Left lung (tissue), 10 donors: ENCODE results near the gene BCAT1. TPM values are rescaled to one million over a fixed set of nuclear protein-coding genes. Genes with fewer than 3 reads are reported as not detected.

Source experiments
- ATAC-seq: fragments of 200-7000 bp; cut with Tn5 transposase; one replicate; pipeline ENCODE4 v1.9.1; 2020; ENCODE audit warnings: moderate library complexity
- DNase-seq, 4 donors: peaks; one replicate each; pipeline ENCODE4 v3.0.0-alpha.2; 2013 to 2020
- H3K27ac ChIP-seq, 2 donors: fragments of 200-600 bp; sonication (generic) in 1 of 2; one replicate each; pipeline versions ENCODE4 v1.5.0 to v1.8.0; 2020 to 2021
- H3K27me3 ChIP-seq, 2 donors: fragments of 200-600 bp; sonication (generic) in 1 of 2; one replicate each; pipeline versions ENCODE4 v1.5.0 to v1.8.0; 2020 to 2021
- H3K36me3 ChIP-seq, 2 donors: fragments of 200-600 bp; sonication (generic) in 1 of 2; one replicate each; pipeline versions ENCODE4 v1.5.0 to v1.8.0; 2020 to 2021
- H3K4me1 ChIP-seq, 2 donors: fragments of 200-600 bp; one replicate each; pipeline ENCODE4 v1.8.0; 2021
- H3K4me3 ChIP-seq, 2 donors: fragments of 200-600 bp; sonication (generic) in 1 of 2; one replicate each; pipeline versions ENCODE4 v1.5.0 to v1.8.0; 2020 to 2021; ENCODE audit warnings: mild to moderate bottlenecking in 1 of 2
- H3K9me3 ChIP-seq, 2 donors: fragments of 200-600 bp; sonication (generic) in 1 of 2; one replicate each; pipeline versions ENCODE4 v1.5.0 to v1.8.0; 2020 to 2021
- CTCF ChIP-seq, 2 donors: fragments of 200-600 bp; sonication (generic) in 1 of 2; IDR thresholded peaks; one replicate each; pipeline versions ENCODE4 v1.5.0 to v1.8.0; 2021; ENCODE audit warnings: antibody characterized with exemption in 2 of 2
- intact Hi-C, 2 donors: fragments of 100-400 bp; cut with DNase I; formaldehyde crosslinking; loops; one replicate each; pipeline versions ENCODE4 v1.11.2 to v1.14.2; 2022
- polyA plus RNA-seq, 6 donors: library from polyadenylated mRNA; unstranded; fragments of 120-200 nt; gene quantifications; one replicate each; pipeline ENCODE4 v1.2.1, GENCODE V29; 2013; ENCODE audit not compliant: insufficient read length in 6 of 6
- total RNA-seq, 2 donors: library from RNA; stranded (reverse); fragmentation: NEBNext Ultra II Directional; extraction: Animal tissue kit (Norgen Biotek cat#: 25700); gene quantifications; one replicate each; pipeline ENCODE4 v1.2.1, GENCODE V29; 2021
- donor health status: DM: no; HTN: yes; CAD: no.
- donor health status: DM: no; HTN: no; CAD: no.

BCAT1 gene
- total and polyA plus RNA-seq, 8 donors, result 29.3 to 131 (median 39.5) TPM

- Histone ChIP-seq H3K27me3 (no peaks in the 10 kb centered on the region), H3K36me3 (peaks cover 0 to 16% of the 10 kb centered on the region in 2 donors), H3K9me3 (no peaks in the 10 kb centered on the region), H3K27ac (no peak overlapping the region), H3K4me3 (no peak overlapping the region), H3K4me1 (no peaks in the 10 kb centered on the region)
- no peak for TF ChIP-seq CTCF (IDR thresholded peaks at IDR 0.05)
- DNase-seq (no peak), ATAC-seq (no peak)
- intact Hi-C loops, result no loop called here
These were observed 103.3 kb downstream of the BCAT1 start for GRCh38 chr12:24845615-24846014.

- Histone ChIP-seq H3K36me3 (peaks cover 0 to 9% of the 10 kb centered on the region in 2 donors), H3K9me3 (no peaks in the 10 kb centered on the region), H3K27ac (no peak overlapping the region), H3K27me3 (no peaks in the 10 kb centered on the region), H3K4me1 (peaks cover 12 to 23% of the 10 kb centered on the region in 2 donors), H3K4me3 (no peak overlapping the region)
- no peak for ATAC-seq
- intact Hi-C loops, result no loop called here
- TF ChIP-seq CTCF (IDR thresholded peaks at IDR 0.05), result no peak
- DNase-seq, result no peak
These were observed 108.7 kb downstream of the BCAT1 start for GRCh38 chr12:24840046-24840800.

GRCh38 chr12:24839268-24839791 lies 109.6 kb downstream of the BCAT1 start:
- Histone ChIP-seq H3K4me3 (no peak overlapping the region), H3K36me3 (peaks cover 0 to 9% of the 10 kb centered on the region in 2 donors), H3K27me3 (no peaks in the 10 kb centered on the region), H3K4me1 (peaks cover 12 to 23% of the 10 kb centered on the region in 2 donors), H3K27ac (no peak overlapping the region), H3K9me3 (no peaks in the 10 kb centered on the region)
- intact Hi-C loops, result no loop called here
- no peak for DNase-seq
- no peak for ATAC-seq
- no peak for TF ChIP-seq CTCF (IDR thresholded peaks at IDR 0.05)

- Histone ChIP-seq H3K27me3 (no peaks in the 10 kb centered on the region), H3K9me3 (no peaks in the 10 kb centered on the region), H3K4me3 (no peak overlapping the region), H3K27ac (peak overlapping the region in 1 of 2 donors; percentile 39), H3K4me1 (peaks cover 12 to 23% of the 10 kb centered on the region in 2 donors), H3K36me3 (peaks cover 0 to 9% of the 10 kb centered on the region in 2 donors)
- DNase-seq, result peak in 2 of 4 donors; percentile 80 to 86
- ATAC-seq, result peak; percentile 69
- no peak for TF ChIP-seq CTCF (IDR thresholded peaks at IDR 0.05)
- intact Hi-C loops, result no loop called here
These were observed 110.4 kb downstream of the BCAT1 start for GRCh38 chr12:24838531-24838950.

- no peaks in the 10 kb centered on the region for H3K27me3 ChIP-seq
- ATAC-seq (no peak), DNase-seq (no peak)
- intact Hi-C loops, result no loop called here
- no peak for TF ChIP-seq CTCF (IDR thresholded peaks at IDR 0.05)
- H3K4me1 ChIP-seq, result peaks cover 12 to 23% of the 10 kb centered on the region in 2 donors
- H3K9me3 ChIP-seq, result no peaks in the 10 kb centered on the region
- no peak overlapping the region for H3K27ac ChIP-seq
- no peak overlapping the region for H3K4me3 ChIP-seq
- no peaks in the 10 kb centered on the region for H3K36me3 ChIP-seq
These were observed 113.5 kb downstream of the BCAT1 start for GRCh38 chr12:24835377-24835776.
